Heart left ventricle (tissue), 13 donors: ENCODE data around the gene AHRR.

Source experiments
- CTCF ChIP-seq, 12 donors: fragments of 200-600 bp; sonication (generic) in 4 of 12; IDR thresholded peaks; one replicate each; pipeline versions ENCODE4 v1.5.0 to v1.8.0; 2018 to 2022; ENCODE audit warnings: antibody characterized with exemption in 12 of 12, mild to moderate bottlenecking in 5 of 12
- POLR2A ChIP-seq, 2 donors: fragments of 450-650 bp; IDR thresholded peaks; one replicate each; pipeline ENCODE4 v1.6.1; 2017; ENCODE audit warnings: antibody characterized with exemption in 2 of 2, mild to moderate bottlenecking in 2 of 2, moderate library complexity in 2 of 2
- donor health status: ischemic (EF 13 %, LVEDD 7.1; RV severe dilation, severe dysfunction).
- donor health status: DM: no; HTN: yes; CAD: no.
- donor health status: DM: no; HTN: no; CAD: no.
- donor health status: ischemic (EF 25% LVEDD 6.9; RV normal size, moderate dysfunction).
- donor health status: ischemic (EF 25% LVEDD 5.7; RV mildly dilated, moderate dysfunction).
- donor health status: ischemic (EF 35%, LVEDD 5.7; RV mildly dilated, moderate dysfunction).
- donor health status: nonischemic (EF 11% LVEDD 7.7; RV severe dilation, severe dysfunction).
- donor health status: DM: yes; HTN: yes; CAD: no.
- donor health status: PGD.
- donor health status: ischemic (EF 29% LVEDD 5.4; RV normal size, mild dysfunction).
- donor health status: nonischemic (EF 23%, LVEDD 6.1; RV moderate dilation, normal function).

GRCh38 chr5:419970-420369, 98.5 kb downstream of the AHRR start:
- no peak for TF ChIP-seq CTCF (IDR thresholded peaks at IDR 0.05)
- TF ChIP-seq POLR2A (IDR thresholded peaks at IDR 0.05), result no peak
